OCI-LY1 (cell line): Measurements from ENCODE around the gene TRIM4.

Experiments
- H2AFZ ChIP-seq: fragments of 200-600 bp; sonication (generic), shearing (Covaris generic); 2 replicates; pipeline ENCODE4 v1.6.0; 2014; ENCODE audit warnings: antibody characterized with exemption, mild to moderate bottlenecking, low read length
- H3F3A ChIP-seq: fragments of 200-600 bp; sonication (generic), shearing (Covaris generic); 2 replicates; pipeline ENCODE4 v1.6.0; 2014; ENCODE audit warnings: mild to moderate bottlenecking, antibody characterized with exemption, low read length, moderate library complexity; ENCODE audit not compliant: insufficient read depth
- H3K27ac ChIP-seq: fragments of 200-600 bp; sonication (generic); 2 replicates; pipeline ENCODE4 v1.5.1; 2014; ENCODE audit warnings: low read length, mixed run types, mild to moderate bottlenecking, low read depth; ENCODE audit not compliant: poor library complexity, severe bottlenecking
- H3K27me3 ChIP-seq: fragments of 200-600 bp; sonication (generic); 2 replicates; pipeline ENCODE4 v1.6.0; 2014; ENCODE audit warnings: antibody characterized with exemption, mild to moderate bottlenecking, low read length, moderate library complexity; ENCODE audit not compliant: insufficient read depth
- H3K36me3 ChIP-seq: fragments of 200-600 bp; sonication (generic); 2 replicates; pipeline ENCODE4 v1.6.1; 2014; ENCODE audit warnings: mild to moderate bottlenecking, antibody characterized with exemption, low read length, moderate library complexity, mixed read lengths; ENCODE audit not compliant: insufficient read depth
- H3K4me1 ChIP-seq: fragments of 200-600 bp; sonication (generic); 2 replicates; pipeline ENCODE4 v1.5.1; 2014; ENCODE audit warnings: mild to moderate bottlenecking, low read length, moderate library complexity; ENCODE audit not compliant: insufficient read depth, severe bottlenecking
- H3K4me2 ChIP-seq: fragments of 200-600 bp; sonication (generic), shearing (Covaris generic); 2 replicates; pipeline ENCODE4 v1.6.1; 2014; ENCODE audit warnings: low read length
- H3K4me3 ChIP-seq: fragments of 200-600 bp; sonication (generic); 2 replicates; pipeline ENCODE4 v1.5.1; 2014; ENCODE audit warnings: low read length, low read depth, mild to moderate bottlenecking, mixed read lengths; ENCODE audit not compliant: poor library complexity, severe bottlenecking
- H3K79me2 ChIP-seq: fragments of 200-600 bp; shearing (Covaris generic); 2 replicates; pipeline ENCODE4 v1.6.1; 2016; ENCODE audit warnings: mixed run types, low read length, mixed read lengths; ENCODE audit not compliant: insufficient read depth
- H3K9ac ChIP-seq: fragments of 200-600 bp; sonication (generic), shearing (Covaris generic); 2 replicates; pipeline ENCODE4 v1.6.1; 2014; ENCODE audit warnings: mild to moderate bottlenecking, low read length, mixed read lengths
- H3K9me2 ChIP-seq: fragments of 200-600 bp; sonication (generic), shearing (Covaris generic); 2 replicates; pipeline ENCODE4 v1.6.1; 2014; ENCODE audit warnings: low read depth, mild to moderate bottlenecking, low read length, mixed read lengths
- H3K9me3 ChIP-seq: fragments of 200-600 bp; shearing (Covaris generic); 2 replicates; pipeline ENCODE4 v1.6.1; 2014; ENCODE audit warnings: low read length, mixed read lengths
- H4K20me1 ChIP-seq: fragments of 200-600 bp; sonication (generic), shearing (Covaris generic); 2 replicates; pipeline ENCODE4 v1.6.0; 2016; ENCODE audit warnings: mild to moderate bottlenecking, low read length; ENCODE audit not compliant: insufficient read depth
- EZH2 ChIP-seq: fragments of 200-600 bp; sonication (generic), shearing (Covaris generic); IDR thresholded peaks from 2 replicates; pipeline ENCODE4 v1.8.0; 2017; ENCODE audit warnings: borderline replicate concordance, mixed run types, mild to moderate bottlenecking, antibody characterized with exemption, low read length, moderate library complexity, mixed read lengths
- TF ChIP-seq, protein P1 (sequence below): fragments of 200-600 bp; sonication (generic), shearing (Covaris generic); IDR thresholded peaks from 2 replicates; pipeline ENCODE4 v1.5.1; 2017; ENCODE audit warnings: mild to moderate bottlenecking, antibody characterized with exemption, low read length, moderate library complexity, mixed read lengths

The TRIM4 gene

DNA sequence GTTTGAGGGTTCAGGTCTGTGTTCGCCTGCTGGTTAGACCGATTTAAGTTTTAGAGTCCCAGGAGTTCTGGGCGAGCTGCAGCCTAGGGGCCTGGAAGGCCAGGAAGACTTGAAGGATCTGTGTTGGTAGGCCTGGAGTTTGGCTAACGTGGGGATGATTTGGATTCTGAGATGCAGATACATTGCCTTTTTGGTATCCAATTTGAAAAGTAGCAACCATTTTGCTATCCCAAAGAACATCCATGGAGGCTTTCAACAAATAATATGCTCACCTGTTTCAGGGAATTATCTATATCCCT is 433 bp upstream of the TRIM4 start:
- peaks cover 16% of the 10 kb centered on the region for H3K79me2 ChIP-seq
- H3K9me3 ChIP-seq: 0 out of 2 replicates have a peak, but pooled peaks cover 4% of the 10 kb centered on the region
- no peaks in the 10 kb centered on the region for H3K27me3 ChIP-seq
- H3F3A ChIP-seq: no peaks in the 10 kb centered on the region
- peak overlapping the region; percentile 79 for H3K4me3 ChIP-seq
- peak overlapping the region; percentile 72 for H2AFZ ChIP-seq
- no peaks in the 10 kb centered on the region for H3K9me2 ChIP-seq
- H4K20me1 ChIP-seq: no peaks in the 10 kb centered on the region
- H3K9ac ChIP-seq: peak overlapping the region; percentile 85
- H3K36me3 ChIP-seq: peaks cover 29% of the 10 kb centered on the region
- TF ChIP-seq, protein P1, sequence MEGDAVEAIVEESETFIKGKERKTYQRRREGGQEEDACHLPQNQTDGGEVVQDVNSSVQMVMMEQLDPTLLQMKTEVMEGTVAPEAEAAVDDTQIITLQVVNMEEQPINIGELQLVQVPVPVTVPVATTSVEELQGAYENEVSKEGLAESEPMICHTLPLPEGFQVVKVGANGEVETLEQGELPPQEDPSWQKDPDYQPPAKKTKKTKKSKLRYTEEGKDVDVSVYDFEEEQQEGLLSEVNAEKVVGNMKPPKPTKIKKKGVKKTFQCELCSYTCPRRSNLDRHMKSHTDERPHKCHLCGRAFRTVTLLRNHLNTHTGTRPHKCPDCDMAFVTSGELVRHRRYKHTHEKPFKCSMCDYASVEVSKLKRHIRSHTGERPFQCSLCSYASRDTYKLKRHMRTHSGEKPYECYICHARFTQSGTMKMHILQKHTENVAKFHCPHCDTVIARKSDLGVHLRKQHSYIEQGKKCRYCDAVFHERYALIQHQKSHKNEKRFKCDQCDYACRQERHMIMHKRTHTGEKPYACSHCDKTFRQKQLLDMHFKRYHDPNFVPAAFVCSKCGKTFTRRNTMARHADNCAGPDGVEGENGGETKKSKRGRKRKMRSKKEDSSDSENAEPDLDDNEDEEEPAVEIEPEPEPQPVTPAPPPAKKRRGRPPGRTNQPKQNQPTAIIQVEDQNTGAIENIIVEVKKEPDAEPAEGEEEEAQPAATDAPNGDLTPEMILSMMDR: no peak
- no peak for TF ChIP-seq EZH2
- H3K27ac ChIP-seq: peak overlapping the region; percentile 31
- H3K4me2 ChIP-seq: peak overlapping the region; percentile 83
- peaks cover 27% of the 10 kb centered on the region for H3K4me1 ChIP-seq

DNA sequence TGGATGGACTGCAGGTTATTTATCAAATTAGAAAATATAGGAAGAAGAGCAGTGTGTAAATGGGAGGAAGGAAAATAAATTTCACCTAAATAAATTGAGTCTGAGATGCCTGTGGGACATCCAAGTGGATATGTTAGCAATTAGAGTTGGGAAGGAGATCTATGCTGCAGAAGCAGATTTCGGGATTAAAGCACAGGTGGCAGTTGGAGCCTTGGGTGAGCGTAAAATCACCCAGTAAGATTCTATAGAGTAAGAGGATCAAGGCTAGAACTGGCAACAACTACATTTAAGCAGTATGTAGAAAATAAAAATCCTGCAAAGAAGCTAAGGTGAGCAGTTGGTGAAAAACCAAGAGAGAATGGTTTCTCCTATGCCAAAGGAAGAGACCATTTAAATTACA is 8.4 kb downstream of the TRIM4 start:
- Histone ChIP-seq H3K4me3 (no peak overlapping the region), H3K9ac (no peak overlapping the region), H4K20me1 (no peaks in the 10 kb centered on the region), H3K9me2 (no peaks in the 10 kb centered on the region), H3K27ac (no peak overlapping the region), H3K27me3 (no peaks in the 10 kb centered on the region), H3K4me1 (no peaks in the 10 kb centered on the region), H3K9me3 (no peaks in the 10 kb centered on the region), H3K79me2 (peaks cover 13% of the 10 kb centered on the region; the same call in 1 of the 2 replicates), H2AFZ (no peak overlapping the region), H3K4me2 (no peak overlapping the region), H3K36me3 (peaks cover 56% of the 10 kb centered on the region), H3F3A (no peaks in the 10 kb centered on the region)
- TF ChIP-seq EZH2: no peak
- TF ChIP-seq, protein P1: no peak

- Histone ChIP-seq H3K9me2 (no peaks in the 10 kb centered on the region), H3K36me3 (peaks cover 65% of the 10 kb centered on the region), H3K27me3 (no peaks in the 10 kb centered on the region), H3F3A (no peaks in the 10 kb centered on the region), H3K9ac (no peak overlapping the region), H3K4me1 (no peaks in the 10 kb centered on the region), H3K4me3 (no peak overlapping the region), H4K20me1 (no peaks in the 10 kb centered on the region), H2AFZ (no peak overlapping the region), H3K79me2 (no peaks in the 10 kb centered on the region), H3K27ac (no peak overlapping the region), H3K4me2 (no peak overlapping the region), H3K9me3 (no peaks in the 10 kb centered on the region)
- TF ChIP-seq, protein P1: no peak
- no peak for TF ChIP-seq EZH2
Observed at GRCh38 chr7:99901581-99901980, 17.7 kb downstream of the TRIM4 start.
